ENCODE results near the gene TINAG. TPM values are rescaled to one million over a fixed set of nuclear protein-coding genes. Genes with fewer than 3 reads are reported as not detected.

Gene TINAG
- total RNA-seq, 1 experiment from 2014 or later: not detected

DNA sequence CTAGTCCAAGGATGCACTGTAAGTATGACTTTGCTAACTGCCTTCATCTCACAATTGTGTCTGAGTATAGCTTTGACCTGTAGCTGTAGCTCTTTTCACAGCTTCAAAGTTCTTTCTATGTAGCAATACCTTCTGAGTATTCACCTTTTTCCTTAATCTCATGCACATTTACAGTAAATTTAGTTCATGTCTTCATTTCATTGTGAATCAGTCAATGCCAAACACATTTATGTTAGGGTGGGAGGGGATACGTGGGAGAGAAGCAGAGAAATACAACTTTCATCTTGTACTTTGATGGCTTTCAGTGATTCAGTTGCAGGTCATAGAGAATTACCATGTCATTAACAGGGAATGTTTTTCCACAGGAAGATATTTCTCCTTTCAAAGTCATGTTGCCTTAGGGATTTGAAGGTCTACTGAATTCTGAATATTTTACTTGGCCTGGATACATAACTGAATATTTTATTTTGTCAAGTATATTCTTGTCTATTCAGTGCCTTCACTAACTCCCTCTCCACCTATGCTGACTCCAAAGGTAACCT, 119.2 kb downstream of the TINAG start:
- no peak for DNase-seq (ENCODE audit: low spot score)

- no peak for DNase-seq (ENCODE audit: low spot score)
Measured at GRCh38 chr6:54428431-54428830, 120.2 kb downstream of the TINAG start.

DNA sequence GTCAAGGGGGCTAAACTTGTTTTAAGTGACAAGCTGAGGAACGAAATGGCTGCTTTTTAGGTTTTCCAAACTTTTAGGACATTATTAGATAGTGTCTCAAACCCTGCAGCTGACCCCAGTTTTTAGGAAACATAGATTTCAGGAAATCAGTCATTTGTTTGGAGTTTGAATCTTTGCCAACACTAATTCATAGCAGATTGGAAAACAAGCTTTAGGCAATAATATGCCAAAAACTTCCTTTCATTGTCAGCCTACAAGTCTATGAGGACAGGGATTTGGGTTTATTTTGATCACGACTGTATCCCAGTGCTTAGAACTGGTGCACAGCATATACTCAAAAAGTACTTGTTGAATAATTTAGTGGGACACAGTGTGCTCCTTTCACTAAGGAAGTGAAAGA, 123.2 kb downstream of the TINAG start:
- no peak for DNase-seq (ENCODE audit: low spot score)

Other genes with a start within 250 kb of the TINAG start
- not detected in 2 replicates for gene MLIP, start 197.0 kb upstream of the TINAG start, total RNA-seq (2014; rRNA removed; shearing (Covaris generic))